A673 (cell line): ENCODE data around the gene ATP2A3. TPM values are rescaled to one million over a fixed set of nuclear protein-coding genes. Genes with fewer than 3 reads are reported as not detected.

Source experiments
- BruUV-seq: library from RNA; stranded (reverse); fragments of 400-500 nt; replicated peaks from 2 replicates; lab custom pipeline; 2021; lab: Mats Ljungman, UMichigan
- CTCF ChIA-PET: fragments of 300-600 bp; sonication (Branson Sonifier 250); formaldehyde crosslinking; loops from one replicate; lab custom pipeline; 2022; ENCODE audit warnings: antibody characterized with exemption; lab: Charles Lee
- POLR2A ChIA-PET: fragments of 300-600 bp; sonication (Branson Sonifier 250); formaldehyde crosslinking; loops from one replicate; lab custom pipeline; 2022; ENCODE audit warnings: antibody characterized with exemption; ENCODE audit not compliant: low non-redundant PET; lab: Charles Lee
- DNase-seq: peaks from one replicate; pipeline ENCODE4 v3.0.0-alpha.2; 2015; ENCODE audit warnings: low spot score
- H3K27ac ChIP-seq: fragments of 200-600 bp; sonication (generic); 2 replicates; pipeline ENCODE4 v1.5.1; 2016; ENCODE audit warnings: mixed run types, low read depth, mild to moderate bottlenecking, mixed read lengths, antibody characterized with exemption, low read length; ENCODE audit not compliant: poor library complexity, severe bottlenecking
- H3K27me3 ChIP-seq: fragments of 200-600 bp; sonication (generic); replicated peaks from 2 replicates; pipeline ENCODE4 v1.6.1; 2017; ENCODE audit warnings: mixed run types, low read depth, mild to moderate bottlenecking, mixed read lengths, antibody characterized with exemption, low read length; ENCODE audit not compliant: insufficient read depth, poor library complexity
- H3K36me3 ChIP-seq: fragments of 200-600 bp; sonication (generic); 2 replicates; pipeline ENCODE4 v1.6.1; 2016; ENCODE audit warnings: mixed run types, mild to moderate bottlenecking, mixed read lengths, antibody characterized with exemption, low read length; ENCODE audit not compliant: insufficient read depth, poor library complexity, severe bottlenecking
- H3K4me1 ChIP-seq: fragments of 200-600 bp; sonication (generic); 2 replicates; pipeline ENCODE4 v1.6.1; 2017; ENCODE audit warnings: mixed run types, mild to moderate bottlenecking, mixed read lengths, antibody characterized with exemption, low read length; ENCODE audit not compliant: insufficient read depth, poor library complexity, severe bottlenecking
- H3K4me3 ChIP-seq: fragments of 200-600 bp; sonication (generic); 2 replicates; pipeline ENCODE4 v1.5.1; 2016; ENCODE audit warnings: low read depth, mixed run types, mild to moderate bottlenecking, mixed read lengths, low read length; ENCODE audit not compliant: poor library complexity, severe bottlenecking
- H3K9me3 ChIP-seq: fragments of 200-600 bp; sonication (generic); 2 replicates; pipeline ENCODE4 v1.6.1; 2016; ENCODE audit warnings: mixed run types, low read depth, mild to moderate bottlenecking, mixed read lengths, antibody characterized with exemption, low read length; ENCODE audit not compliant: poor library complexity, severe bottlenecking
- CTCF ChIP-seq: fragments of 300-800, 200-600 bp; sonication (generic); conservative IDR thresholded peaks from 2 replicates; pipeline ENCODE4 v1.5.1; 2017; ENCODE audit warnings: low read depth, mild to moderate bottlenecking, antibody characterized with exemption, low read length, moderate library complexity, mixed read lengths
- EZH2 ChIP-seq: fragments of 200-600 bp; sonication (generic); IDR thresholded peaks from 2 replicates; pipeline ENCODE4 v1.6.1; 2017; ENCODE audit warnings: borderline replicate concordance, low read depth, mild to moderate bottlenecking, mixed read lengths, antibody characterized with exemption, low read length; ENCODE audit not compliant: poor library complexity, severe bottlenecking
- intact Hi-C: fragments of 100-400 bp; cut with micrococcal nuclease; formaldehyde crosslinking; loops from one replicate; pipeline ENCODE4 v1.10.0; 2022; ENCODE audit not compliant: unreplicated experiment
- total RNA-seq: library from RNA; stranded (reverse); gene quantifications from 2 replicates; pipeline ENCODE4 v1.2.3, GENCODE V29; 2021

The ATP2A3 gene
- total RNA-seq, 1 experiment from 2014 or later = 0.17 TPM

- Histone ChIP-seq H3K4me3 (no peak overlapping the region), H3K4me1 (peaks cover 32% of the 10 kb centered on the region), H3K27ac (no peak overlapping the region), H3K9me3 (no peaks in the 10 kb centered on the region), H3K36me3 (peaks cover 8% of the 10 kb centered on the region), H3K27me3 (no peaks in the 10 kb centered on the region)
- intact Hi-C loops = no loop called here
- no TSS peak for BruUV-seq
- no peak for DNase-seq
- ChIA-PET CTCF (no interaction called here), POLR2A (interaction anchor here (0.7 kb wide), 1 partner anchor 9 kb away, joined by 3 read pairs; no protein-coding TSS in a partner anchor)
- TF ChIP-seq EZH2 (no peak), CTCF (no peak)
These were observed 79.0 kb downstream of the ATP2A3 start for GRCh38 chr17:3885271-3885670.

DNA sequence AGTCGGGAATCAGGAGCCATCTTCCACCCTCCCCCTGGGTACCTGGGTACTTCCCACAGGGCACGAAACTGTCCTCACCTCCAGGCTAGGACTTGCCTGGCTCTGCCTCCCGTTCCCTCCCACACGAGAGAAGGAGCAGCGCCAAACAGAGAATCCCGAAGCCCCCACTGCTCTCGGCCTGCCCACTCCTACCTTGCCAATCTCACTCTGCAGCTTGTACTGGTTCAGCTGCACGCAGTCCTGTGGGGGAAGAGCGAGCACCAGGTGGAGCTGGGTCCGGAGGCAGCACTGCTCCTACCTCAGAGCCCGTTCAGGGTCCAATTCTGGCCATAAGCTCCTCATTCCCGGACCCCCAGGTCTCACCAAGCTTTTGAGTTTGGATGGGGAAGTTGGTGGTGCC is 80.0 kb downstream of the ATP2A3 start:
- TF ChIP-seq EZH2 (no peak), CTCF (no peak)
- BruUV-seq = no TSS peak
- CTCF ChIA-PET = no interaction called here

GRCh38 chr17:3882276-3882675 is 82.0 kb downstream of the ATP2A3 start:
- H3K4me1 ChIP-seq = peaks cover 6% of the 10 kb centered on the region
- ChIA-PET CTCF (no interaction called here), POLR2A (no interaction called here)
- DNase-seq = no peak
- H3K9me3 ChIP-seq = no peaks in the 10 kb centered on the region
- H3K27ac ChIP-seq = no peak overlapping the region
- no peaks in the 10 kb centered on the region for H3K27me3 ChIP-seq
- BruUV-seq = no TSS peak
- H3K36me3 ChIP-seq = peaks cover 8% of the 10 kb centered on the region
- TF ChIP-seq CTCF (no peak), EZH2 (no peak)
- intact Hi-C loops = no loop called here
- no peak overlapping the region for H3K4me3 ChIP-seq

More for the DNA sequence above, 80.0 kb downstream of the ATP2A3 start:
- Histone ChIP-seq H3K4me1 (peaks cover 21% of the 10 kb centered on the region), H3K27ac (no peak overlapping the region), H3K9me3 (no peaks in the 10 kb centered on the region), H3K36me3 (peaks cover 8% of the 10 kb centered on the region), H3K4me3 (no peak overlapping the region), H3K27me3 (no peaks in the 10 kb centered on the region)
- POLR2A ChIA-PET = no interaction called here
- DNase-seq = no peak
- intact Hi-C loops = no loop called here
